HG03045 (cell line): Measurements from ENCODE around the gene FN1.
"Not testable (repeated sequence)": the region's sequence is repeated elsewhere in the genome, so short reads cannot be mapped to it uniquely, and the experiment has no call there.

Source experiments
- ATAC-seq: cut with Tn5 transposase; IDR thresholded peaks from one replicate; pipeline ENCODE4 v1.9.1; 2021; ENCODE audit warnings: mild to moderate bottlenecking, moderate library complexity; ENCODE audit not compliant: unreplicated experiment

Gene FN1

DNA sequence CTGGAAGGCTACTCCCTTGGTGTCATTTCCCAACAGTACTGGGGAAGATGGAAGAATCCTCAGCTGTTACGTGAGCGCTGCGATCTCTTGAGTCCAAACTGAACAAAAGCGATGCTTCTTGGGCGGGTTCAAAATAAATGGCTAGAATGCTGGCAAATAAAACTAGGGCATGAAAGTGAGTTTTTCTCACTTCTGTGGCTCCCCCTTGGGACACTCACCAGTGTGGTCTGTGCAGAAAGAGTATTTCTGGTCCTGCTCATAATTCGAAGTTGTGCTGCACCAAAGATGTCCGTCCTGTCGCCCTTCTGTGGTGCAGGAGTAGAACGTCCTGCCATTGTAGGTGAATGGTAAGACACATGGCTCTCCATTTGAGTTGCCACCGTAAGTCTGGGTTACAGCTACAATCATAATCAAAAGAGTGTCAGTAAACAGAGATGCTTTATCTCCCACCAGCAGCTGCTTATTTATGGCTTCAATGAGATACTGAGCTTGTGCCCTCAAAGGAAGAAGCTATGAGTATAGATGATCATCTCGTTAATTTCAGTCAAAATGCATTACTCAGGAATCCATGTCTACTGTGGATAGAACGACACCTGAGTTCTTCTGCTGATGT lies 11.8 kb downstream of the FN1 start:
- no peak for ATAC-seq

DNA sequence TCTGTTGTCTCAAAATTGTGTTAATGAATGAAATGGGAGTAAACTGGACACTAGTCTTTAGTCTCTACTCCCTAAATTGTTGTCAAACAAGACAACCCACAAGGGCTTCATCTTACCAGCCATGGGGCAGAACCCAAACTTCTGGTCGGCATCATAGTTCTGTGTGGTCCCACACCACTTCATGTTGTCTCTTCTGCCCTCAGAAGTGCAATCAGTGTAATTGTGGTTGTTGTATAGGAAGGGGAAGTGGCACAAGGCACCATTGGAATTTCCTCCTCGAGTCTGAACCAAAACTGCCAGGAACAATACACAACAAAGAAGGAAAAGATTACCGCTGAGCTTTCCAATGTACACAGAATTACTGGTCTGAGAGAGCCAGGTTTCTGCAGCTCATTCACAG lies 12.6 kb downstream of the FN1 start:
- no peak for ATAC-seq

DNA sequence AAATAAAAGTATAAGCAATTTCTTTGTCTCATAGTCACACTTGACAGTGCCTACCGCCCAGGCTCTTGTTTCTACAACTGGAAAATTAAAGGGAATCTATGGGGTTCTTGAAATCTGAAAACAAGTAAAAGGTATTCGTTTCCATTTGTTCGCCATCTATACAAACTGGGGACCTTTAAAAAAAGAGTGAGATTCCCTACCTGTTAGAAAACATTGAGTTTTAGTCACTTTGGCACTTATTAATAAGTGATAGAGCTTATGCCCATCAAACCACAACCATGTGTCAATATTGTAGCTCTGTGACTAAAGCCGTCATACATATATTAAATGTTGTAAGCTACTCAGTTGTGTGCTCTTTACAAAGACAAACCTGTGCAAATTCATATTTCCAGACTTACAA lies 13.2 kb downstream of the FN1 start:
- no peak for ATAC-seq

DNA sequence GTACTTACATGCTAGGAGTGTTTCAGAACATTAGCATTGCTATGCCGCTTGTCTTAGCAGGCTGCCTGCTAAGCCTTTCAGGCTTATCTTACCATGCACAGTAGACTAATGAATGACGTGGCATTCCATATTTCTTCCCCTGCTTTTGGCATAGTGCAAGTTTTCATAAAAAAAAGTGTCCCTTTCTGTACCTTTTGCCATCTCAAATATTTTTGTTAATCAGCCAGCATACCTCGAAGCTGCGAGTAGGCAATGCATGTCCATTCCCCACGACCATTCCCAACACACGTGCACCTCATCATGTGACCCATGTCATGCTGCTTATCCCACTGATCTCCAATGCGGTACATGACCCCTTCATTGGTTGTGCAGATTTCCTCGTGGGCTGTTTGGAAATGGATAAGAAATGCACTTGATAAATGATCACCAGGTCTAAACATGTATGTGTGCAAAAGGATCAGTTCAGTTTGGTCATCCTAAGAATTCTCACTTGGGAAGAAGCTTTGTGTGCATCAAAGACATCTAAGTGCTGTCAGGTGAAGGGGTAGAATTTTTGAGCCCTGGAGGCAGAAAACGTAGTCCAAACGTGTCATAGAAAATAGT lies 13.9 kb downstream of the FN1 start:
- no peak for ATAC-seq

DNA sequence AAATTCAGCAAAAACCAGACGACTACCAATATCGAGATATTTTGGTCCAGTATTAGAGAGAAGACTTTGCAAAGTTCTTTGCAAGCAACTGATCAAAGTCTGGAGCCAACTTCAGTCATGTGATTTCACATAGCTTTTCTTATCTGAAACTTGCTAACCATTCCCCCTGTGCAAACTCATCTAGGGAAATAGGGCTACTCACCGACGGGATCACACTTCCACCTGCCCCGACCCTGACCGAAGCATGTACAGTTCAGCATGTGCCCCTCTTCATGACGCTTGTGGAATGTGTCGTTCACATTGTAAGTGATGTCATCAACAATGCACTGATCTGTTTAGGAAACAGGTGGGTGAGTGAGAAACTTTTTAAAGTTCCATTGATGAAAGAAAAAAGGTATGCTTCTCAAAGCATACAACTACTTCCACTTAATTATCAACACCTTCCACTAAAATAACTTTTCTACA lies 15.4 kb downstream of the FN1 start:
- ATAC-seq, result no peak

DNA sequence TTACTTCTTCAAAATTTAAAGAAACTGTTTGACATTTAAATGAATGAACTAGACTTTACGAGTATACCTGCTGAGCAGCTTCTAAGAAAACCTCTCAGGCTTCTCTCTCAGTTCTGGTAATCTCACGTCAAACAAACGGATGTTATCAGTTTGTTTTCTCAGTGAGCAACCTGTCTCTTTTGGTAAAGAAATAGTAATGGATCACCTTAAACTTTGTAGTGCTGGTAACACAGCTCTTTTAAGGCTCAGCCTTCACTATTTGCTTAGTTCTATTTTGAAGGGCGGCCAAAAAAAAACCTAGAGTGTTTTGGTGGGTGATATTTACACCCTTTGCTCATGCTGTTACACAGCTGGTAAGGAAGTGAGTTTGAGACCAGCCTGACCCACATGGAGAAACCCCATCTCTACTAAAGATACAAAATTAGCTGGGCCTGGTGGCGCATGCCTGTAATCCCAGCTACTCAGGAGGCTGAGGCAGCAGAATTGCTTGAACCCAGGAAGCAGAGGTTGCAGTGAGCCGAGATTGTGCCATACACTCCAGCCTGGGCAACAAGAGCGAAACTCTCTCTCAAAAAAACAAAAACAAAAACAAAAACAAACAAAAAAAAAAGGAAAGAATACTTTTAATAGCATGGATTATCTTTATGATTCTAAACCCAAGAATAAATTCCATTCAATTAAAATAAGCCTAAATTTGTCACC lies 15.9 kb downstream of the FN1 start:
- ATAC-seq, result no peak

DNA sequence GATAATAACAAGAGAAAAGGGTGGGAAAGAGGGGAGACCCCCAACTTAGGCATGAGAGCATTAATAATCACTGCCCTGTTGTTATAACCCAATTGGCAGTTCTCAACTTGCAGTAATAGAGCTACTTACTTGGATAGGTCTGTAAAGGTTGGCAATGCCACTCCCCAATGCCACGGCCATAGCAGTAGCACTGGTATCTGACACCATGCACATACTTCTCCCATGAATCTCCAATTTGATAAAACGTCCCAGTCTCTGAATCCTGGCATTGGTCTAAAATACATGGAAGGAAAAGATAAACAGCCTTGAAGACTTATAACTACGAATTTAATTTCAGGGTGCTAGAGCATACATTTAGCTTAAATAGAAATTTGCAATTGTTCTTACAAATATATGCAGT lies 16.8 kb downstream of the FN1 start:
- ATAC-seq, result no peak

DNA sequence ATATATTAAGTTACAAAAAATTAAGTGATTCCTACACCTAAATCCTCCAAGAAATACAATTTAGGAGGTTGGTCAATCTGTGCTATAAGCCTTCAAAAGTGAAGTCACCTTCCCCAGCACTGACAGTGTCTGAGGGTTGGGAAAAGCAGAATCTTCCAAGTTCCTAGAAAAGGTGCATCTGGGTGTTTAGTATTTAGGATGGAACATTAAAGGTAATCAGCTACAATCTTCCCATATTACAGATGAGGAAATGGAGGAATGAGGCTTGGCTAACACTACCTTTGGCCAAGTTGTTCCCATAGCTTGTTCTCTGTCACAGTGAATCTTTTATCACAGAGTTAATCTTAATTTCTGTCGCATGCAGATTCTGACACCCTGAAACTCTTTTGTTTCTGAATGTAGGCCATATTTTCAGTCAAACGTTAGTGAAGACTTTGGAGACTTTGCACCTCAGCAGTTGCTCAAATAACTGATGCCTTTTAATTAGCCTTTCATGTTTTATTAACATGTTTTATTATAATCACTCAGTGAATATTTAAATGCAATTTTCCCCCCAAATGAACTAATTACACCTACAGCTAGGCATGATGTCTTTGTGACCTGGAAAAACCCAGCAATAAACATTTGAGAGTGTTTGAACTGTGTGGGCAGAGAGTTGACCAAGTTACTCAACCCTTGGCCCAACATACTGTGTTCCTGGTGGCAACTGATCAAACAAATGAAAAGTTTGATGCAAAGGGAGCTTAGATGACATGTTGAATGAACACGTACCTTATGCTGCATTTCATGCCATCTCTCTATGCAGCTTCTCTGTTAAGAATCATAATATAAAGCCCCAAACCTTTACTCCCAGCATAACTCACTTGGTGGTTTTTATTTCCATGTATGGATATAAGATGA lies 17.6 kb downstream of the FN1 start:
- ATAC-seq, result no peak

DNA sequence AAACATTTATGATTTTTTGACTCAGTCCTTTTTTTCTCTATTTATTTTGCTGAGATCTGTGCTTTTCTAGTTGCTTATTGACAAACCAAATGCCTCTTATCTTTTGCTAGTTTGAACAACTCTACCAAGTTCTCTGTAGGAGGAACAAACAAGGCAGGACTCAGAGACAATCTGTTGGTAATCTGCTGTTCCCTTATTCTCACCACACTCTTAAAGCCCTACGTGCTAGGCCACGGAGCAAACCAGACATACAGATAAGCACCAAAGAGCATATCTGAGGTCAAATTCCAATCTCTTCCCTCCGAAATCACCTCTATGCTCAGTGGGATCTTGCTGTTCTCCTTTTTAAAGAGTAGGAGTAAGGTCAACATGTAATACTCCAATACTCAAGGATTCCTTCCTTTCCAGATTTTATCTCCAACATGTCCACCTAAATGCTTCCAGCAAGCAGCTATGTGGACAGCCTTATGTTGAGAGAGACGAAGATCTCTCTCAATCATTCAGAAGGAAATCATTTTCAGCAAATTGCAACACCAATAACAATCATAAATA lies 18.4 kb downstream of the FN1 start:
- no peak for ATAC-seq

DNA sequence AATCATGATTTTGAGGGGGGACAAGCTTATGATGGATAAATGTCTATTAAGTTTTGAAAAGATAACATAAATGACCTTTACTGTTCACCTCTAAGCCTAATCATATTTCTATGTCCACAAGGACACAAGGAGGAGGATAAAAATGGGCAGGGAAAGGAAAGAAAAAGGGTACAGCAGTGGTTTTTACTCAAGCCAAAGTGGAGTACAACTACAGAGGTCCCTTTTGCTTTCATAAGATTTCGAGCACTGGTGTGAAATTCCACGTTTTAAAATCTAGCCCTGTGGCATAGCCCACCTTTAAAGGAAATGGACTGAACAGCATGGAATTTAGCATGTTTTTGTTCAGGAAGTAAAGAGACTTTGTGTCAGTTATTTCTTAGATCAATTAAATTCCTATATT lies 19.2 kb downstream of the FN1 start:
- no peak for ATAC-seq

DNA sequence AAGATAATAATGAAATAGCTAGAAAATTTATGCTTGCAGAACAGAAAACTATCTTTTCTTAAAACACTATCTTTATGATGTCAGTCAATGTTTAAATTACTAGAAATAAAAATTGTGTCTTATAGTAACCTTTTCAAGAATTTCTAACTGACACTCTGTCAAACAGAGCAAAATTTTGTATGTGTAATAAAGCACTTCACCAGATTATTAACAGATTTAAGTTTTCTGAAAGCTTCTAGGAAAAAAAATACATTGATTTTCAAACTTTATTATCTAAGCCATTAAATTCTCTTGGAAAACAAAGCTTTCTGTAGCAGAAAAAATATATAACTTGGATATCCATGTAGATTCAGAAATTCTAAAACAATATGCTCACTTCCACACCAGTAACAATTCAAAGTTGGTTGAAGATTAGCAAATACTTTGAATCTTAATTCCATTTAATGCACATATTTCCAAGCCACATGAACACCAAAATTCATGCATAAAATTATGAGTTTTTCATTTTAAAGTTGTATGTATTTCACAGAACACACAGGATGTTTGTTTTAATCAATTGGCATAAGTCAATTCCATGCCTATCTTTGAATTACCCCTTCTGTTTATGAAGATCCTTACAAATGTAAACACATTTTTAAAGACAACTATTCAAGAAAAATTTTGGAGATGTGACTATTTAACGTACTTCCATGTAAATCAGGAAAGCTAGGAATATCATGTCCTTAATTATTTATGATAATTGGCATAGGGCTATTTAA lies 19.9 kb downstream of the FN1 start:
- ATAC-seq, result no peak

DNA sequence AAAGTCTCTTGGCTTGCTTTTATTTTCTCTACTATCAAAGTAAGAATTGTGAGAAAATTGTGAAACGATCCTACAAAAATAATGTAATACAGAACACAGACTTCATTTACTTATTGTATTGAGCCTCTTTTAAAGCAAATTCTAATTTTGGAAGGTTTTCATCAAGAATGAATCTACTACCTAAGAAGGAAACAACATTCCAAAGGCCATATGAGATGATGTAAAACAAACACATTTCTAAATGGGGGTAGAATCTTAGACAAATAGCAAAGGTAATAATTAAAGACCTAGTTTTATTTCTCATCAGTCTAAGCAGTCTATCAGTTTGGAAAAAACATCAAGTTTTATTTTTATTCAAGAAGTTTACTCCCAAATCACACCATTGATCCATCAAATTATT lies 20.6 kb downstream of the FN1 start:
- ATAC-seq, result no peak

DNA sequence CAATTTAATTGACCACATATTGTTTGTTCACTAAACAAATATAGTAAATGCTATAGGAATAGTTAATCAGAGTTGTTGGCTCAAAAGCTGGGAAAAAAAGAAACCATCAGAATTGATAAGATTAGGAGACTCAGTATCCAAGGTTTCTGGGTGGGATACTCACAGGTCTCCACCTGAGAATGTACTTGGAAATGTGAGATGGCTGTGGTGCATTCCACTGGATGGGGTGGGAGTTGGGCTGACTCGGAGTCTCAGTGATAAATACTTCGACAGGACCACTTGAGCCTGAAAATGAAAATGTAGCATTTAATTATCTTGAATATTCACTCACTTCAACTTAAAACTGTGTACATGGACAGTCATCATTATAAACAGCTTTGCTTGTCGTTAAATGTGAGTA lies 21.2 kb downstream of the FN1 start:
- no peak for ATAC-seq

DNA sequence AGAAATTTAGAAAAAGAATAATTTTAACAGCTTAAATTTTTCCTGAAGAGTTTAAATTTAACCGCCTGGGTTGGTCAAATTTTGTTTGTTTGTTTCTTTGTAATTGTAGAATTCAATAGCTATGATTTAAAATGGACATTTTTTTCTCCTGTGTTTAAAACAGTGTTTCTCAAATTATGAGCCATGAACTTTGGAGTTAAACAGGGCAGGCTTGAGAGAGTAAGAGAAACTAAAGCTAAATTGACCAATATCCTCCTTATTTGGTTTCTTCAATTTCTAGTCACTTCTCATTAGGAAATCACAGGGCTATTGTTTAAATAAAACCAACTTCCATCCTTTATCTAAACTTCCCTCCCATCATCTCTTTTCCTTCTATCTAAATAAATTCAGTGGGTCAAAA lies 21.9 kb downstream of the FN1 start:
- no peak for ATAC-seq

DNA sequence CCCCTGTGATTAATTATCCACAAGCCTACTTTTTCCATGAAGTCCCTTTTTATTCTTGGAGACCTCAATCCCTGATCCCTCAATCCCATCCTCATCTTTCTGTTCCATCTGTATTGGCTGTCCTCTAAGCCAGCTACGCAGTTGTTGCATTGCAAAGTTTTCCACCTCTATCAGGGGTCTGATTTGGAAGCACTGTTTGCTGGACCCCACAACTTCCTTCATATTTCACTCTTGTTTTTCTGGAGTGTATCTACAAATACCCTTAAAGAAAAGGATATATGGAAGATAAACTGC lies 22.4 kb downstream of the FN1 start:
- ATAC-seq, result no peak

DNA sequence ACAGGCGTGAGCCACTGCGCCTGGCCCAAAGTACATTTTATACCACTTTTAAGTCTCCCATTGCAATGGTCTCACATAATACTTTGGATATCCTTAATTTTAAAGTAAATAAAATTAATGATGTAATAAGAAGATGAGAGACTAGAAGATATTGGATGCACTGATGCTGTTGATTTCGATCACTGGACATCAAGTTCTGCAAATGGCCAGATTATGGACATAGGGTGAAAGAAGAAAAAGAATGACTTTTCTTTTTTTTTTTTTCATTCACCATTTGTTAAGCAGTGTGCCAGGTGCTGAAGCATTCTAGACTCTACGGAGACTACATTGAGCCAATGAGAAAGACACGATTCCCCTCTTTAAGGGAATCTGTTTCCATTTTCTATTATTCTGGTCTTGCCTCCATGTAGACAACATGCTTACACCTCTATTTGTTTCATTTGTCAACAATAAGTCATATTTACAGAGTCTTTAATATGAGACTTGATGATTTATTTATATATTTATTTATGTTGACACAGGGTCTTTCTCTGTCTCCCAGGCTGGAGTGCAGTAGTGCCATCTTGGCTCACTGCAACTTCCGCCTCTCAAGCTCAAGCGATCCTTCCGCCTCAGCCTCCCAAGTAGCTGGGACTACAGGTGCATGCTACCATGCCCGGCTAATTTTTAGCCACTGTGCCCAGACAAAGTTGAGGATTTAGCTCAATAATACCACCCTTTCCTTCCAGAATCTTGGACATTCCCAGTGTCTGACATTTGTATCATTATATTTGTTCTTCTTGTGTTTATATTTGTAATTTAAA lies 23.7 kb downstream of the FN1 start:
- no peak for ATAC-seq

DNA sequence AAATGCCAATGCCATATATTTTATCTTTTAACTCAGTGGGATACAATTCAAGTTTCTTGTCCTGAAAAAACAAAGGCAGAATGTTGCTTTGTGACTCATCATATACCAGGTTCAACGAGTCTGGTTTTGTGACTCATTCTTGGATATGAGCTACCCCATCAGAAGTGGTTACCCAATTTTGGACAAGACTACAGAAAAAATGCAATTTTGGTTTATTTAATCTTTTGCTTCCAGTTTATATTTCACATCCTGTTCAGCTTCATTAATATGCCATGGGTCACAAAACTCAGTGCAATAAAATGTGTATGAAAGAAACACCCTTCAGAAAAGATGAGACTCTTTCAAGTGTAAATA lies 25.0 kb downstream of the FN1 start:
- ATAC-seq, result no peak

DNA sequence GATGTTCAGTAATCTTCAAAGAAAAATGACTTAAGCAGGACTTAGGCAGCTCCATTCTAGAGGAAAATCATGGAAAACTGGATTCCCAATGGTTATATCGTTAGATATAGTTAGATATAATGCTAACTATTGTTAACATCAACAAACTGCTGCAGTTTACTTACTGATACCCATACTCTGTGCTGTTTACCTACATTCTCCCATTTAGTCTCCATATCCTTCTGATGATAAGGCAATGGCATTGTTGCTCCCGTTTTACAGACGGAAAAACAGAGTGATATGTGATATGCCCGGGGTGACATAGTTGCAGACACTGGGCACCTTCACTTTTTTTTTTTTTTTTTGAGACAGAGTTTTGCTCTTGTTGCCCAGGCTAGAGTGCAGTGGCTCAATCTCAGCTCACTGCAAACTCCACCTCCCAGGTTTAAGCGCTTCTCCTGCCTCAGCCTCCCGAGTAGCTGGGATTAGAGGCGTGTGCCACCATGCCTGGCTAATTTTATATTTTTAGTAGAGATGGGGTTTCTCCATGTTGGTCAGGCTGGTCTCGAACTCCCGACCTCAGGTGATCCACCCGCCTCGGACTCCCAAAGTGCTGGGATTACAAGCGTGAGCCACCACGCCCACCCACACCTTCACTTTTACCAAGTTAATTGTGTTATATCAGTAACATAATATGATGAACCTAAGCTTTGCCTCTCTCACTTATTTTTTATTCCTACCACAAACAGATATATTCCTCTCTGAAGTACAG lies 25.5 kb downstream of the FN1 start:
- ATAC-seq, result not testable (repeated sequence)
